Astrocyte of the cerebellum (primary cell): ENCODE results near the gene ATP6V1G2.

Source experiments
- DNase-seq: peaks from one replicate; pipeline ENCODE4 v3.0.0-alpha.2; 2011; ENCODE audit warnings: low read depth
- H3K4me3 ChIP-seq: 2 replicates; pipeline ENCODE4 v1.5.1; 2011; ENCODE audit warnings: mild to moderate bottlenecking, low read depth, low read length, moderate library complexity
- CTCF ChIP-seq: IDR thresholded peaks from 2 replicates; pipeline ENCODE4 v1.5.1; 2012; ENCODE audit warnings: low read length, low read depth, moderate library complexity, mild to moderate bottlenecking; ENCODE audit errors: missing control alignments
- in situ Hi-C: cut with HindIII; loops from 2 replicates; pipeline ENCODE4 v1.10.0; 2017; ENCODE audit warnings: low sequenced_read_pairs

ATP6V1G2 gene

GRCh38 chr6:31528821-31529328 lies 17.5 kb downstream of the ATP6V1G2 start, which contains the start of gene MCCD1:
MCCD1 (plus strand) TSS chr6:31528962; CDS start chr6:31529015, 53 bp downstream.
- TF ChIP-seq CTCF, result no peak
- no peak for DNase-seq
- H3K4me3 ChIP-seq, result no peak within 1 kb of the TSS
- in situ Hi-C loops, result no loop called here

GRCh38 chr6:31528307-31528777 lies 18.1 kb downstream of the ATP6V1G2 start:
- in situ Hi-C loops, result no loop called here
- TF ChIP-seq CTCF, result no peak
- no peak for DNase-seq
- H3K4me3 ChIP-seq, result no peak overlapping the region

- TF ChIP-seq CTCF, result no peak
- no peak for DNase-seq
These were observed 20.3 kb downstream of the ATP6V1G2 start for GRCh38 chr6:31525932-31526591.

GRCh38 chr6:31525553-31525931 lies 20.9 kb downstream of the ATP6V1G2 start:
- in situ Hi-C loops, result no loop called here
- H3K4me3 ChIP-seq, result no peak overlapping the region
- no peak for TF ChIP-seq CTCF
- no peak for DNase-seq

More at GRCh38 chr6:31525932-31526591, 20.3 kb downstream of the ATP6V1G2 start:
- no peak overlapping the region for H3K4me3 ChIP-seq
- in situ Hi-C loops, result no loop called here

GRCh38 chr6:31521835-31522234 lies 24.6 kb downstream of the ATP6V1G2 start:
- no peak for DNase-seq
- no peak overlapping the region for H3K4me3 ChIP-seq
- no peak for TF ChIP-seq CTCF
- in situ Hi-C loops, result no loop called here

GRCh38 chr6:31513456-31514165 lies 32.8 kb downstream of the ATP6V1G2 start:
- DNase-seq, result no peak
- no peak for TF ChIP-seq CTCF
- H3K4me3 ChIP-seq, result no peak overlapping the region
- in situ Hi-C loops, result no loop called here
